B cell (primary cell): ENCODE data around the gene NAV2.

Source experiments
- CTCF ChIP-seq: fragments of 200-600 bp; IDR thresholded peaks from one replicate; pipeline ENCODE4 v1.8.0; 2022; ENCODE audit warnings: antibody characterized with exemption, mild to moderate bottlenecking
- EZH2 ChIP-seq: IDR thresholded peaks from 2 replicates; pipeline ENCODE4 v1.6.1; 2012; ENCODE audit warnings: borderline replicate concordance, low read depth, mild to moderate bottlenecking, moderate library complexity, low read length; ENCODE audit not compliant: insufficient read depth, poor library complexity, severe bottlenecking

- TF ChIP-seq CTCF (no peak), EZH2 (no peak)
These were observed 405.6 kb downstream of the NAV2 start for GRCh38 chr11:20118209-20118608.
